ENCODE data around the gene PRPF18. TPM values are rescaled to one million over a fixed set of nuclear protein-coding genes. Genes with fewer than 3 reads are reported as not detected.

Gene PRPF18
- total and polyA plus RNA-seq, 9 donors: 13.0 to 22.4 (median 18.2) TPM

DNA sequence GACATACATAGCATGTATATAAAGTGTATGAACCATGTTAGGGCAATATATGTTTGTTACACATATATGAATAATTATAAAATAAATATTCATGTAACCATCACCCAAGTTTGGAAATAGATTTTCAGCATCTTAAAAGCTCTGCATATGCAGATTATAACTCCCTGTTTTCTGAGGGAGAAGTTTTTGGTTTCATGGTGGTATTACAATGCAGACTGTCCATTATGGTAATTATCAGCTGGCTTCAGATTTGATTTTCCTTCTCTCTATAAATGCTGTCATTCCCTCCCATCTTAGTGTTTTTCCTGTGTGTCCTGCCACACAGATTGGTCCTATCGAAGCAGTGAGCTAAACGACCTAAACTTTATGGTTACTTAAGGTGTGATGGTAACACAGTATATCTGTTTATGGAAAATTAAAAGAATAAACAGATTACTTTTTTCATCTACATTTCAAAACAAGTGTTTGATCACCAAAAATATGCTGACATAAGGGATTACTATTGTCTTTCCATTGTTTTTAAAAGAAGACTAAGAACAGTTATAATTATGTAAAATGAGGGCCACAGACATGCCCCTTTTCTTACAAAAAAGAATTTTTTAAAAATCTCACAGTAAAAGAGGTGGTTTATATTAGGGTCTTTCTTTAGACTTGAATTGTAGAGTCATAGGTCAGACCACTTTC is 17.7 kb downstream of the PRPF18 start:
- Histone ChIP-seq H3K9me3 (no peaks in the 10 kb centered on the region), H3K27ac (no peak overlapping the region), H3K4me3 (no peak overlapping the region), H3K4me1 (ENCODE audit: insufficient read depth) (no peaks in the 10 kb centered on the region), H3K36me3 (no peaks in the 10 kb centered on the region), H3K27me3 (no peaks in the 10 kb centered on the region)
- TF ChIP-seq EP300 (IDR thresholded peaks at IDR 0.05) (no peak), POLR2A (IDR thresholded peaks at IDR 0.05) (no peak)
- TF ChIP-seq, protein P1, sequence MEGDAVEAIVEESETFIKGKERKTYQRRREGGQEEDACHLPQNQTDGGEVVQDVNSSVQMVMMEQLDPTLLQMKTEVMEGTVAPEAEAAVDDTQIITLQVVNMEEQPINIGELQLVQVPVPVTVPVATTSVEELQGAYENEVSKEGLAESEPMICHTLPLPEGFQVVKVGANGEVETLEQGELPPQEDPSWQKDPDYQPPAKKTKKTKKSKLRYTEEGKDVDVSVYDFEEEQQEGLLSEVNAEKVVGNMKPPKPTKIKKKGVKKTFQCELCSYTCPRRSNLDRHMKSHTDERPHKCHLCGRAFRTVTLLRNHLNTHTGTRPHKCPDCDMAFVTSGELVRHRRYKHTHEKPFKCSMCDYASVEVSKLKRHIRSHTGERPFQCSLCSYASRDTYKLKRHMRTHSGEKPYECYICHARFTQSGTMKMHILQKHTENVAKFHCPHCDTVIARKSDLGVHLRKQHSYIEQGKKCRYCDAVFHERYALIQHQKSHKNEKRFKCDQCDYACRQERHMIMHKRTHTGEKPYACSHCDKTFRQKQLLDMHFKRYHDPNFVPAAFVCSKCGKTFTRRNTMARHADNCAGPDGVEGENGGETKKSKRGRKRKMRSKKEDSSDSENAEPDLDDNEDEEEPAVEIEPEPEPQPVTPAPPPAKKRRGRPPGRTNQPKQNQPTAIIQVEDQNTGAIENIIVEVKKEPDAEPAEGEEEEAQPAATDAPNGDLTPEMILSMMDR (IDR thresholded peaks at IDR 0.05): no peak
- intact Hi-C loops (cut with DNase I): no loop called here
- DNase-seq: no peak
- 83 to 84% (median 84%) methylated on average over 2 of the region's 2 CpGs for WGBS, 3 donors

DNA sequence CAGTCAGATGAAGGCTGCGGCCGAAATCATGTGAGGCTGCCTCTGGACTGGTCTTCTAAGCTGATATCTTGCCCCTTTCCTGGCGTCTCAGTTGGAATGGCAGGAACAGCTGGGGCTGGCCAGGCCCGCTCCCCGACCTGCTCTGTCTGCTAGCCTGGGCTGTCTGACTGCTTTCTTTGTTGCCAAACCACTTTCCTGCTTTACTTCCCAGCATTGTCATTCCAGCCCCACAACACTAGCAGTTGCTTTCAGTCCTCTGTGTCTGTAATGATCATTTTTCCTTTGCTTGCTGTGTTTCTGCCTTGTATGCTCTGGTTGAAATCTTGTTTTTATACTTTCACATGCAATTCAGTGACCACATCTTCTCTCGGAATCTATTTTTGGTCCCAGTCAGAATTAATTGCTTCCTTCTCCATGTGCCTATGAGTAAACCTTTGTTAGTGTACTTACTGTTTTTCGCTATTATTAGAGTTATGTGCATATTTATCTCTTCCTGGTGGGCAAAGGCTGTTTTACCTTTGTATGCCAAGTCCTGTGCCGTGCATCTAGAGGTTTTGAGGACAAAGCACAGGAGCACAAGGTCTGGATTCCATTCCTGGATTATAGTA is 21.6 kb downstream of the PRPF18 start:
- TF ChIP-seq EP300 (IDR thresholded peaks at IDR 0.05) (no peak), POLR2A (IDR thresholded peaks at IDR 0.05) (no peak)
- TF ChIP-seq, protein P1 (IDR thresholded peaks at IDR 0.05): no peak
- no peaks in the 10 kb centered on the region for H3K27me3 ChIP-seq
- WGBS, 3 donors: 79 to 84% (median 80%) methylated on average over 8 of the region's 8 CpGs
- H3K9me3 ChIP-seq: no peaks in the 10 kb centered on the region
- H3K27ac ChIP-seq: no peak overlapping the region
- no peaks in the 10 kb centered on the region for H3K36me3 ChIP-seq
- DNase-seq: no peak
- no peaks in the 10 kb centered on the region for H3K4me1 ChIP-seq (ENCODE audit: insufficient read depth)
- intact Hi-C loops (cut with DNase I): no loop called here
- H3K4me3 ChIP-seq: no peak overlapping the region

DNA sequence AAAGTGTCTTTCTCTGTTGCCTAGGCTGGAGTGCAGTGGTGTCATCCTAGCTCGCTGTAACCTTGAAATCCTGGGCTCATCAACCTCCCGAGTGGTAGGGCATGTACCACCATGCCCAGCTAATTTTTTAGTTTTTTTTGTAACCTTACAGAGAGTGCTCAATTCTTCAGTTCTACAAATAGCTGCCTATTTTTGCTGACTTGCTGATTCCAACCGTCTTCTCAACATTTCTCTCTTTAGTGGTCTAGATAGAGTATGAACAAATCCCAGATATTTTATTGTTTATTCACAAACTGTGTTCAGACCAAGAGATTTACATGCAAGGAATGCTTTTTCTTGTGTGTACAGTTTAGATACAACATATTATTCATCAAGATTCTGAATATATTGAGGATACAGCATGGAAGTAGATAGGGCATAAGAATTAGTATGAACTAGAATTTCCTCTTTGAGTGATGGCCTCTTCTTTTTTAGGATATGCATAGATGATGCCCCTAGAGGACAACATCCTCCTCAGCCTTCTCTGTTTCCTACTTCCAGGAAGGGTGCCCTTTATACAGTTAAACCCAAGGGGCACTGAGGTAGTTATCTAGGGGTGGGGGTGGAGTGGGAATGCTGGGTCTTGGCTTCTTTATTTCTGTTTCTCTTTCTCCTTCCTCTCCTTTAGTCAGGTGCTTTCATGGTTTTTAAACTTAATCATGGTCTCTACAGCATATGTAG is 26.0 kb downstream of the PRPF18 start:
- DNase-seq: no peak
- intact Hi-C loops (cut with DNase I): loop anchor here in 1 of 4 donors (10.0 kb wide), 1 partner anchor 162 kb away; no protein-coding TSS in a partner anchor
- H3K36me3 ChIP-seq: no peaks in the 10 kb centered on the region
- no peak overlapping the region for H3K27ac ChIP-seq
- 72 to 92% (median 82%) methylated on average over 3 of the region's 3 CpGs for WGBS, 3 donors
- no peaks in the 10 kb centered on the region for H3K27me3 ChIP-seq
- TF ChIP-seq EP300 (IDR thresholded peaks at IDR 0.05) (no peak), POLR2A (IDR thresholded peaks at IDR 0.05) (no peak)
- TF ChIP-seq, protein P1 (IDR thresholded peaks at IDR 0.05): no peak
- no peaks in the 10 kb centered on the region for H3K4me1 ChIP-seq (ENCODE audit: insufficient read depth)
- H3K9me3 ChIP-seq: no peaks in the 10 kb centered on the region
- H3K4me3 ChIP-seq: no peak overlapping the region

DNA sequence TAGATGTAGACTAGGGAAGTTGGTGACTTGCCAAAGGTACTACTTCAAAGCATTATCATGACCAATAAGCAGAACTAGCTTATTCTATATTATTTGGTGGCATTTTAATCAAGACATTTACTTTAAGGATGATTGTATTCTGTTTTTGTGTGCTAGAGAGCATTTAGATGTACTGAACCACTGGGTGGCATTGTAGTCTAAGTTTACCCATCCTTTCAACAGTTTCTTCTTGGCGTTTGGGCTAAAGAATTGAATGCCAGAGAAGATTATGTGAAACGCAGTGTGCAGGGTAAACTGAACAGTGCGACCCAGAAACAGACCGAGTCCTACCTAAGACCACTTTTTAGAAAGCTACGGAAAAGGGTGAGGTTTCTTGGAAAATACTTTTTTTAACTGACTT is 26.8 kb downstream of the PRPF18 start:
- intact Hi-C loops (cut with DNase I): loop anchor here in 1 of 4 donors (10.0 kb wide), 1 partner anchor 161 kb away; no protein-coding TSS in a partner anchor
- Histone ChIP-seq H3K27me3 (no peaks in the 10 kb centered on the region), H3K36me3 (no peaks in the 10 kb centered on the region), H3K9me3 (no peaks in the 10 kb centered on the region), H3K4me1 (ENCODE audit: insufficient read depth) (no peaks in the 10 kb centered on the region), H3K4me3 (no peak overlapping the region), H3K27ac (no peak overlapping the region)
- no peak for TF ChIP-seq EP300 (IDR thresholded peaks at IDR 0.05)
- TF ChIP-seq, protein P1 (IDR thresholded peaks at IDR 0.05): no peak
- no peak for TF ChIP-seq POLR2A (IDR thresholded peaks at IDR 0.05)
- 22 to 27% (median 22%) methylated on average over 5 of the region's 5 CpGs for WGBS, 3 donors
- no peak for DNase-seq
